Measurements from ENCODE around the gene PARP3. TPM values are rescaled to one million over a fixed set of nuclear protein-coding genes. Genes with fewer than 3 reads are reported as not detected.

The PARP3 gene
- total and polyA plus RNA-seq, 2 of the 8 experiments (the other 6 are each of a cell fraction or from before 2014, with no cell fraction given): 1.3 to 1.6 TPM

GRCh38 chr3:51960386-51960785 is 18.2 kb downstream of the PARP3 start:
- Histone ChIP-seq H3K79me1 (ENCODE audit: low read depth, low read length) (no peaks in the 10 kb centered on the region), H3K36me3 (ENCODE audit: control insufficient read depth in 2 of 4, insufficient read depth in 4 of 4, low read length in 3 of 4) (no peaks in the 10 kb centered on the region), H2BK15ac (ENCODE audit: low read length) (no peak overlapping the region), H3K23me2 (ENCODE audit: low read depth, low read length) (peaks cover 8% of the 10 kb centered on the region; the same call in 1 of the 2 replicates), H2BK12ac (ENCODE audit: low read depth, low read length) (no peak overlapping the region), H2AFZ (ENCODE audit: low read length) (no peak overlapping the region), H3K4me1 (replicated peaks in 1 of 4; ENCODE audit: control insufficient read depth in 3 of 4, insufficient read depth in 4 of 4, low read length in 3 of 4) (peaks cover 4 to 27% (median 16%) of the 10 kb centered on the region in 4 experiments), H4K20me1 (replicated peaks in 1 of 2; ENCODE audit: control insufficient read depth in 1 of 2, insufficient read depth in 2 of 2, low read length in 2 of 2) (peaks cover 0 to 7% of the 10 kb centered on the region in 2 experiments), H3K9me3 (ENCODE audit: insufficient read depth in 2 of 2, low read depth in 1 of 2, low read length in 1 of 2) (no peaks in the 10 kb centered on the region), H3K4me2 (ENCODE audit: insufficient read depth in 1 of 2, low read depth in 2 of 2, low read length in 2 of 2) (no peak overlapping the region), H3K4ac (replicated peaks; ENCODE audit: insufficient read length, low read depth, low read length) (no peak overlapping the region), H4K5ac (ENCODE audit: insufficient read length, low read depth, low read length) (no peak overlapping the region), H3K56ac (replicated peaks; ENCODE audit: insufficient read length, low read depth, low read length) (no peak overlapping the region), H4K91ac (replicated peaks; ENCODE audit: insufficient read length, low read length) (no peak overlapping the region), H3K4me3 (ENCODE audit: extremely low read depth in 1 of 4, insufficient read depth in 2 of 4, low read depth in 3 of 4, low read length in 4 of 4) (no peak overlapping the region), H3K23ac (ENCODE audit: insufficient read length) (no peak overlapping the region), H3K27ac (ENCODE audit: low read depth, low read length) (no peak overlapping the region), H2BK20ac (ENCODE audit: low read length) (no peak overlapping the region), H3K14ac (ENCODE audit: insufficient read length) (no peak overlapping the region), H3K27me3 (replicated peaks in 1 of 4; ENCODE audit: control insufficient read depth in 3 of 4, extremely low read depth in 1 of 4, insufficient read depth in 3 of 4, low read length in 3 of 4) (peaks cover 3 to 27% (median 12%) of the 10 kb centered on the region in 4 experiments), H3K79me2 (ENCODE audit: control insufficient read depth in 1 of 2, insufficient read depth in 2 of 2, low read length in 2 of 2) (no peaks in the 10 kb centered on the region), H2BK120ac (replicated peaks; ENCODE audit: low read depth, low read length) (no peak overlapping the region), H3K18ac (ENCODE audit: extremely low read depth, low read length) (no peak overlapping the region), H2BK5ac (ENCODE audit: low read depth, low read length) (no peak overlapping the region), H3K9ac (replicated peaks in 1 of 4; ENCODE audit: extremely low read depth in 1 of 4, low read depth in 3 of 4, low read length in 3 of 4) (no peak overlapping the region), H4K8ac (ENCODE audit: extremely low read depth, insufficient read depth, low read length) (no peak overlapping the region), H2AK5ac (ENCODE audit: low read depth, low read length) (no peak overlapping the region)
- ChIA-PET POLR2A (ENCODE audit: partially characterized antibody) (interaction anchor here (1.2 to 29.3 kb wide), 6 partner anchors 8 to 84 kb away, joined by 3 to 923 read pairs (median 37); partner anchors contain the start of genes ABHD14A, ABHD14B, ACY1 and GPR62), CTCF (ENCODE audit: partially characterized antibody) (interaction anchor here (1.2 to 6.7 kb wide), 4 partner anchors 12 to 40 kb away, joined by 3 to 64 read pairs (median 26); partner anchors contain the start of genes ABHD14A, ABHD14B, ACY1 and PARP3)
- no peak for TF ChIP-seq SP2 (IDR thresholded peaks at IDR 0.05; ENCODE audit: low read length)
- WGBS, 2 experiments (ENCODE audit: extremely low coverage in 1 of 2, insufficient coverage in 1 of 2, insufficient read length in 1 of 2, insufficient replicate concordance in 2 of 2, low coverage in 1 of 2, low lambda C conversion rate in 2 of 2, missing lambda C conversion rate in 1 of 2): 92% methylated on average over 10 of the region's 10 CpGs; no CpG with 5 or more reads in 1 of the 2 experiments
- DNase-seq (ENCODE audit: low read depth in 1 of 2, low spot score in 2 of 2) (no peak), FAIRE-seq (no peak)
